Fibroblast of lung (primary cell): ENCODE data around the gene CCDC57. TPM values are rescaled to one million over a fixed set of nuclear protein-coding genes. Genes with fewer than 3 reads are reported as not detected.

Experiments
- DNase-seq, 2 donors: peaks; one replicate each; pipeline versions ENCODE4 v3.0.0 to v3.0.0-alpha.2; 2010; ENCODE audit warnings: low read depth in 2 of 2
- H2AFZ ChIP-seq: 2 replicates; pipeline ENCODE4 v1.5.1; 2012; ENCODE audit warnings: low read length, control low read depth, inconsistent platforms
- H3K27ac ChIP-seq: 2 replicates; pipeline ENCODE4 v1.5.1; 2011; ENCODE audit warnings: low read length, control low read depth; ENCODE audit not compliant: insufficient read depth
- H3K27me3 ChIP-seq: 2 replicates; pipeline ENCODE4 v1.5.1; 2011; ENCODE audit warnings: mild to moderate bottlenecking, low read length; ENCODE audit not compliant: control insufficient read depth, insufficient read depth
- H3K36me3 ChIP-seq: 2 replicates; pipeline ENCODE4 v1.5.1; 2011; ENCODE audit warnings: low read length; ENCODE audit not compliant: control insufficient read depth, insufficient read depth
- H3K4me1 ChIP-seq: 2 replicates; pipeline ENCODE4 v1.5.1; 2011; ENCODE audit warnings: low read length; ENCODE audit not compliant: control insufficient read depth, insufficient read depth; ENCODE audit errors: extremely low read depth
- H3K4me2 ChIP-seq: 2 replicates; pipeline ENCODE4 v1.5.1; 2011; ENCODE audit warnings: low read length, control low read depth; ENCODE audit not compliant: insufficient read depth; ENCODE audit errors: extremely low read depth
- H3K4me3 ChIP-seq, 4 experiments: fragments of 200-600 bp in 1 of 4; sonication (generic) in 1 of 4; replicated peaks in 1 of 4; 2 replicates each; pipeline ENCODE4 v1.5.1; 2011 to 2016; ENCODE audit warnings: low read length in 4 of 4, low read depth in 3 of 4, mild to moderate bottlenecking in 3 of 4, control low read depth in 2 of 4, inconsistent platforms in 1 of 4, mixed read lengths in 1 of 4; ENCODE audit not compliant: insufficient read depth in 1 of 4; ENCODE audit errors: control extremely low read depth in 1 of 4
- H3K79me2 ChIP-seq: 2 replicates; pipeline ENCODE4 v1.5.1; 2012; ENCODE audit warnings: mild to moderate bottlenecking, low read length, inconsistent platforms; ENCODE audit not compliant: control insufficient read depth, insufficient read depth
- H3K9ac ChIP-seq: 2 replicates; pipeline ENCODE4 v1.5.1; 2011; ENCODE audit warnings: mild to moderate bottlenecking, low read length, control low read depth; ENCODE audit not compliant: insufficient read depth
- H3K9me3 ChIP-seq: 2 replicates; pipeline ENCODE4 v1.5.1; 2012; ENCODE audit warnings: low read depth, low read length; ENCODE audit not compliant: control insufficient read depth, insufficient read depth
- H4K20me1 ChIP-seq: 2 replicates; pipeline ENCODE4 v1.5.1; 2011; ENCODE audit warnings: low read length; ENCODE audit not compliant: control insufficient read depth, insufficient read depth; ENCODE audit errors: extremely low read depth
- CTCF ChIP-seq, 2 donors: IDR thresholded peaks in 1 of 2; conservative IDR thresholded peaks in 1 of 2; 1 replicate in 1 of 2; 2 replicates in 1 of 2; pipeline ENCODE4 v1.5.1; 2011 to 2012; ENCODE audit warnings: low read length in 2 of 2, control low read depth in 1 of 2, inconsistent platforms in 1 of 2, low read depth in 1 of 2, mild to moderate bottlenecking in 1 of 2
- EZH2 ChIP-seq: IDR thresholded peaks from 2 replicates; pipeline ENCODE4 v1.5.1; 2012; ENCODE audit warnings: low read length, control low read depth, mild to moderate bottlenecking; ENCODE audit errors: missing control alignments
- polyA plus RNA-seq, 2 donors: library from polyadenylated mRNA; depleted of rRNA in 1 of 2; stranded (reverse) in 1 of 2; unstranded in 1 of 2; fragments of >200 nt; gene quantifications; 2 replicates each; pipeline ENCODE4 v1.2.1, GENCODE V29; 2011 to 2012; ENCODE audit warnings: missing spikeins in 1 of 2
- total RNA-seq: library from RNA; depleted of rRNA; stranded (reverse); fragments of >200 nt; gene quantifications from 2 replicates; pipeline ENCODE4 v1.2.1, GENCODE V29; 2014

CCDC57 gene
- total and polyA plus RNA-seq, 2 donors (not counting 1 experiment from before 2014, with no cell fraction given): 7.1 to 10.1 TPM

GRCh38 chr17:82252511-82253178 lies 40.0 kb upstream of the CCDC57 start:
- TF ChIP-seq CTCF (conservative IDR thresholded peaks at IDR 0.05 in 1 of 2, IDR thresholded peaks at IDR 0.05 in 1 of 2; ENCODE audit: low read depth in 1 of 2, low read length in 2 of 2): no peak
- TF ChIP-seq EZH2: no peak
- peaks cover 61% of the 10 kb centered on the region for H3K36me3 ChIP-seq
- no peak for DNase-seq
- no peaks in the 10 kb centered on the region for H4K20me1 ChIP-seq
- H3K4me1 ChIP-seq: no peaks in the 10 kb centered on the region
- H3K9me3 ChIP-seq: no peaks in the 10 kb centered on the region
- peaks cover 66% of the 10 kb centered on the region for H3K79me2 ChIP-seq
- no peak overlapping the region for H3K27ac ChIP-seq
- no peak overlapping the region for H3K4me3 ChIP-seq
- no peak overlapping the region for H2AFZ ChIP-seq
- H3K27me3 ChIP-seq: no peaks in the 10 kb centered on the region
- no peak overlapping the region for H3K4me2 ChIP-seq
- no peak overlapping the region for H3K9ac ChIP-seq

- Histone ChIP-seq H3K27me3 (no peaks in the 10 kb centered on the region), H3K9me3 (no peaks in the 10 kb centered on the region), H3K36me3 (peaks cover 60% of the 10 kb centered on the region), H3K4me2 (no peak overlapping the region), H3K79me2 (peaks cover 52% of the 10 kb centered on the region), H3K27ac (no peak overlapping the region), H2AFZ (no peak overlapping the region), H3K4me3 (no peak overlapping the region), H3K4me1 (peaks cover 9% of the 10 kb centered on the region), H4K20me1 (no peaks in the 10 kb centered on the region), H3K9ac (no peak overlapping the region)
- no peak for DNase-seq
- TF ChIP-seq CTCF (conservative IDR thresholded peaks at IDR 0.05 in 1 of 2, IDR thresholded peaks at IDR 0.05 in 1 of 2; ENCODE audit: low read depth in 1 of 2, low read length in 2 of 2): no peak
- no peak for TF ChIP-seq EZH2
Measured at GRCh38 chr17:82250868-82251500, 38.3 kb upstream of the CCDC57 start.

- DNase-seq: no peak
- Histone ChIP-seq H4K20me1 (peaks cover 2% of the 10 kb centered on the region), H3K79me2 (peaks cover 50% of the 10 kb centered on the region), H3K4me2 (no peak overlapping the region), H3K36me3 (peaks cover 61% of the 10 kb centered on the region), H3K4me3 (no peak overlapping the region), H3K27me3 (no peaks in the 10 kb centered on the region), H3K9me3 (no peaks in the 10 kb centered on the region), H2AFZ (no peak overlapping the region), H3K9ac (no peak overlapping the region), H3K27ac (no peak overlapping the region), H3K4me1 (peaks cover 9% of the 10 kb centered on the region)
- TF ChIP-seq EZH2 (no peak), CTCF (conservative IDR thresholded peaks at IDR 0.05 in 1 of 2, IDR thresholded peaks at IDR 0.05 in 1 of 2; ENCODE audit: low read depth in 1 of 2, low read length in 2 of 2) (no peak)
Measured at GRCh38 chr17:82249896-82250581, 37.4 kb upstream of the CCDC57 start.
